Small intestine (tissue), 7 donors: Measurements from ENCODE around the gene TENM4. TPM values are rescaled to one million over a fixed set of nuclear protein-coding genes. Genes with fewer than 3 reads are reported as not detected.

ENCODE experiments used
- DNase-seq, 2 donors: peaks; one replicate each; pipeline versions ENCODE4 v3.0.0 to v3.0.0-alpha.2; 2013
- FAIRE-seq: peaks from 2 replicates; lab custom pipeline; 2012; peaks lifted over from hg19 to GRCh38; lab: Jason Lieb, UNC
- H3K27ac ChIP-seq, 3 donors: one replicate each; pipeline ENCODE4 v1.5.1; 2013; ENCODE audit warnings: low read length in 2 of 3, mild to moderate bottlenecking in 2 of 3, control low read depth in 1 of 3, inconsistent platforms in 1 of 3, low read depth in 1 of 3, moderate library complexity in 1 of 3
- H3K27me3 ChIP-seq, 3 donors: one replicate each; pipeline ENCODE4 v1.6.1; 2013; ENCODE audit warnings: low read length in 3 of 3, inconsistent platforms in 1 of 3; ENCODE audit not compliant: control insufficient read depth in 3 of 3, insufficient read depth in 3 of 3
- H3K36me3 ChIP-seq, 3 donors: one replicate each; pipeline ENCODE4 v1.6.1; 2013; ENCODE audit warnings: low read length in 3 of 3, inconsistent platforms in 1 of 3, low read depth in 1 of 3, mild to moderate bottlenecking in 1 of 3, moderate library complexity in 1 of 3; ENCODE audit not compliant: control insufficient read depth in 3 of 3, insufficient read depth in 2 of 3
- H3K4me1 ChIP-seq, 3 donors: one replicate each; pipeline ENCODE4 v1.6.1; 2013; ENCODE audit warnings: low read length in 2 of 3, inconsistent platforms in 1 of 3, low read depth in 1 of 3, mild to moderate bottlenecking in 1 of 3, moderate library complexity in 1 of 3; ENCODE audit not compliant: control insufficient read depth in 3 of 3, insufficient read depth in 2 of 3
- H3K4me3 ChIP-seq, 3 donors: one replicate each; pipeline ENCODE4 v1.5.1; 2013; ENCODE audit warnings: low read length in 3 of 3, control low read depth in 1 of 3, inconsistent platforms in 1 of 3, low read depth in 1 of 3, mild to moderate bottlenecking in 1 of 3, moderate library complexity in 1 of 3
- H3K9me3 ChIP-seq, 2 donors: one replicate each; pipeline ENCODE4 v1.6.1; 2013; ENCODE audit warnings: low read depth in 1 of 2, low read length in 1 of 2; ENCODE audit not compliant: control insufficient read depth in 2 of 2, insufficient read depth in 1 of 2
- WGBS, 3 donors: extraction: QIAGEN DNeasy Blood & Tissue Kit; methylation state at CpG; one replicate each; pipeline ENCODE4 v1.1.7; 2013; 5-methylcytosine and 5-hydroxymethylcytosine counted together
- polyA plus RNA-seq, 4 donors: library from polyadenylated mRNA; stranded (reverse) in 3 of 4; unstranded in 1 of 4; fragments of 200-250 nt in 3 of 4; fragments of 120-200 nt in 1 of 4; gene quantifications; one replicate each; pipeline versions ENCODE4 v1.2.1 to v1.2.3, GENCODE V29; 2013
- donor health status: healthy with polysubstance abuse.
- donor health status: control.
- donor health status: control.
- donor health status: Bipolar disorder and iron deficiency.
- donor health status: healthy.

TENM4 gene
- polyA plus RNA-seq, 4 donors, result under 0.01 to 0.96 (median 0.31) TPM; not detected in 1

- DNase-seq, result no peak
- Histone ChIP-seq H3K27ac (no peak overlapping the region), H3K4me3 (no peak overlapping the region), H3K27me3 (no peaks in the 10 kb centered on the region), H3K9me3 (no peaks in the 10 kb centered on the region), H3K4me1 (peaks cover 0 to 13% (median 0%) of the 10 kb centered on the region in 3 donors), H3K36me3 (no peaks in the 10 kb centered on the region)
- WGBS, 3 donors, result 64 to 73% (median 67%) methylated on average over 9 of the region's 9 CpGs
- FAIRE-seq, result no peak
Measured at GRCh38 chr11:79087238-79087960, 353.4 kb downstream of the TENM4 start.

GRCh38 chr11:79086056-79086455 is 354.8 kb downstream of the TENM4 start:
- H3K27ac ChIP-seq, result no peak overlapping the region
- WGBS, 3 donors, result 81 to 90% (median 90%) methylated on average over 2 of the region's 2 CpGs
- no peak overlapping the region for H3K4me3 ChIP-seq
- H3K36me3 ChIP-seq, result no peaks in the 10 kb centered on the region
- no peaks in the 10 kb centered on the region for H3K27me3 ChIP-seq
- no peaks in the 10 kb centered on the region for H3K9me3 ChIP-seq
- DNase-seq (no peak), FAIRE-seq (no peak)
- peaks cover 0 to 17% (median 0%) of the 10 kb centered on the region in 3 donors for H3K4me1 ChIP-seq

GRCh38 chr11:79084382-79084781 is 356.4 kb downstream of the TENM4 start:
- H3K4me1 ChIP-seq, result peaks cover 0 to 26% (median 0%) of the 10 kb centered on the region in 3 donors
- no peaks in the 10 kb centered on the region for H3K9me3 ChIP-seq
- no peaks in the 10 kb centered on the region for H3K36me3 ChIP-seq
- no peaks in the 10 kb centered on the region for H3K27me3 ChIP-seq
- DNase-seq (no peak), FAIRE-seq (no peak)
- H3K27ac ChIP-seq, result no peak overlapping the region
- WGBS, 3 donors, result 70 to 88% (median 75%) methylated on average over 5 of the region's 5 CpGs
- H3K4me3 ChIP-seq, result no peak overlapping the region

GRCh38 chr11:79083352-79083751 is 357.5 kb downstream of the TENM4 start:
- H3K9me3 ChIP-seq, result no peaks in the 10 kb centered on the region
- FAIRE-seq, result no peak
- no peak overlapping the region for H3K27ac ChIP-seq
- DNase-seq, result no peak
- peaks cover 0 to 26% (median 0%) of the 10 kb centered on the region in 3 donors for H3K4me1 ChIP-seq
- no peaks in the 10 kb centered on the region for H3K27me3 ChIP-seq
- no peak overlapping the region for H3K4me3 ChIP-seq
- 53 to 73% (median 59%) methylated on average over 6 of the region's 6 CpGs for WGBS, 3 donors
- no peaks in the 10 kb centered on the region for H3K36me3 ChIP-seq

GRCh38 chr11:79082907-79083306 is 357.9 kb downstream of the TENM4 start:
- Histone ChIP-seq H3K4me3 (no peak overlapping the region), H3K27me3 (no peaks in the 10 kb centered on the region), H3K9me3 (no peaks in the 10 kb centered on the region), H3K4me1 (peaks cover 0 to 22% (median 0%) of the 10 kb centered on the region in 3 donors), H3K36me3 (no peaks in the 10 kb centered on the region), H3K27ac (no peak overlapping the region)
- no peak for FAIRE-seq
- peak; percentile 32 to 40 for DNase-seq
- WGBS, 3 donors, result 14 to 57% (median 36%) methylated on average over 7 of the region's 7 CpGs

GRCh38 chr11:79082280-79082679 is 358.6 kb downstream of the TENM4 start:
- WGBS, 3 donors, result 77 to 87% (median 85%) methylated on average over 4 of the region's 4 CpGs
- Histone ChIP-seq H3K27me3 (no peaks in the 10 kb centered on the region), H3K9me3 (no peaks in the 10 kb centered on the region), H3K4me1 (peaks cover 0 to 17% (median 0%) of the 10 kb centered on the region in 3 donors), H3K27ac (no peak overlapping the region), H3K36me3 (no peaks in the 10 kb centered on the region), H3K4me3 (no peak overlapping the region)
- no peak for FAIRE-seq
- no peak for DNase-seq

- H3K27ac ChIP-seq, result no peak overlapping the region
Measured at GRCh38 chr11:79081471-79082031, 359.3 kb downstream of the TENM4 start.

GRCh38 chr11:79080551-79080950 is 360.3 kb downstream of the TENM4 start:
- no peak for DNase-seq
- Histone ChIP-seq H3K9me3 (no peaks in the 10 kb centered on the region), H3K4me1 (peaks cover 0 to 13% (median 0%) of the 10 kb centered on the region in 3 donors), H3K36me3 (no peaks in the 10 kb centered on the region), H3K4me3 (no peak overlapping the region), H3K27me3 (no peaks in the 10 kb centered on the region), H3K27ac (no peak overlapping the region)
- no peak for FAIRE-seq

More at GRCh38 chr11:79081471-79082031, 359.3 kb downstream of the TENM4 start:
- WGBS, 3 donors, result 75 to 78% (median 78%) methylated on average over 7 of the region's 7 CpGs
- Histone ChIP-seq H3K9me3 (no peaks in the 10 kb centered on the region), H3K4me3 (no peak overlapping the region), H3K4me1 (peaks cover 0 to 13% (median 0%) of the 10 kb centered on the region in 3 donors), H3K27me3 (no peaks in the 10 kb centered on the region), H3K36me3 (no peaks in the 10 kb centered on the region)
- FAIRE-seq (no peak), DNase-seq (no peak)
